ENCODE results near the gene FOXF2. TPM values are rescaled to one million over a fixed set of nuclear protein-coding genes. Genes with fewer than 3 reads are reported as not detected.

Gene FOXF2
- total RNA-seq, 1 donor from 2014 or later: not detected

GRCh38 chr6:1390946-1391799 lies 1.8 kb downstream of the FOXF2 start:
- no peak for DNase-seq (ENCODE audit: low read depth in 2 of 2)

GRCh38 chr6:1391800-1392309 lies 2.5 kb downstream of the FOXF2 start:
- DNase-seq (ENCODE audit: low read depth in 2 of 2): no peak

GRCh38 chr6:1392813-1393640 lies 3.7 kb downstream of the FOXF2 start:
- DNase-seq (ENCODE audit: low read depth in 2 of 2): no peak

GRCh38 chr6:1393641-1394283 lies 4.4 kb downstream of the FOXF2 start:
- no peak for DNase-seq (ENCODE audit: low read depth in 2 of 2)

- no peak for DNase-seq (ENCODE audit: low read depth in 2 of 2)
Measured at GRCh38 chr6:1394514-1395463, 5.4 kb downstream of the FOXF2 start.

GRCh38 chr6:1395506-1395905 lies 6.1 kb downstream of the FOXF2 start:
- no peak for DNase-seq (ENCODE audit: low read depth in 2 of 2)

- no peak for DNase-seq (ENCODE audit: low read depth in 2 of 2)
Measured at GRCh38 chr6:1395941-1396908, 6.8 kb downstream of the FOXF2 start.

- peak; percentile 6 to 58 for DNase-seq (ENCODE audit: low read depth in 2 of 2)
Measured at GRCh38 chr6:1396952-1397868, 7.8 kb downstream of the FOXF2 start.

GRCh38 chr6:1399085-1399780 lies 9.9 kb downstream of the FOXF2 start:
- no peak for DNase-seq (ENCODE audit: low read depth in 2 of 2)

- DNase-seq (ENCODE audit: low read depth in 2 of 2): no peak
Measured at GRCh38 chr6:1400126-1400850, 10.9 kb downstream of the FOXF2 start.

GRCh38 chr6:1402369-1402768 lies 13.0 kb downstream of the FOXF2 start:
- DNase-seq (ENCODE audit: low read depth in 2 of 2): no peak

- DNase-seq (ENCODE audit: low read depth in 2 of 2): no peak
Measured at GRCh38 chr6:1402868-1403267, 13.5 kb downstream of the FOXF2 start.

GRCh38 chr6:1403851-1404712 lies 14.7 kb downstream of the FOXF2 start:
- no peak for DNase-seq (ENCODE audit: low read depth in 2 of 2)

- no peak for DNase-seq (ENCODE audit: low read depth in 2 of 2)
Measured at GRCh38 chr6:1404713-1405098, 15.3 kb downstream of the FOXF2 start.

GRCh38 chr6:1405221-1405620 lies 15.8 kb downstream of the FOXF2 start:
- DNase-seq (ENCODE audit: low read depth in 2 of 2): no peak
